HEK293 (cell line): ENCODE data around the gene AK9.

Source experiments
- ZBTB21 ChIP-seq: fragments of 450-650 bp; formaldehyde crosslinking; IDR thresholded peaks from 2 replicates; pipeline ENCODE4 v1.5.1; 2017; ENCODE audit warnings: missing biosample characterization, missing genetic modification characterization
- ZEB2 ChIP-seq: fragments of 450-650 bp; formaldehyde crosslinking; IDR thresholded peaks from 2 replicates; pipeline ENCODE4 v1.5.1; 2016; ENCODE audit warnings: missing biosample characterization, missing genetic modification characterization
- ZFHX2 ChIP-seq: fragments of 450-650 bp; formaldehyde crosslinking; conservative IDR thresholded peaks from 2 replicates; pipeline ENCODE4 v1.5.1; 2016; ENCODE audit warnings: missing biosample characterization, missing genetic modification characterization
- ZFP37 ChIP-seq: fragments of 450-650 bp; formaldehyde crosslinking; IDR thresholded peaks from 2 replicates; pipeline ENCODE4 v1.5.1; 2016; ENCODE audit warnings: missing biosample characterization, missing genetic modification characterization
- ZNF350 ChIP-seq: fragments of 450-650 bp; formaldehyde crosslinking; IDR thresholded peaks from 2 replicates; pipeline ENCODE4 v1.5.0; 2017; ENCODE audit warnings: missing biosample characterization, mild to moderate bottlenecking, missing genetic modification characterization
- ZNF394 ChIP-seq: fragments of 450-650 bp; formaldehyde crosslinking; IDR thresholded peaks from 2 replicates; pipeline ENCODE4 v1.5.1; 2016; ENCODE audit warnings: missing biosample characterization, missing genetic modification characterization, mild to moderate bottlenecking, moderate library complexity, borderline replicate concordance
- ZNF548 ChIP-seq: fragments of 450-650 bp; formaldehyde crosslinking; IDR thresholded peaks from 2 replicates; pipeline ENCODE4 v1.5.1; 2016; ENCODE audit warnings: missing biosample characterization, missing genetic modification characterization
- TF ChIP-seq, protein P1 (sequence below): fragments of 450-650 bp; formaldehyde crosslinking; IDR thresholded peaks from 2 replicates; pipeline ENCODE4 v1.5.1; 2016; ENCODE audit warnings: missing biosample characterization, missing genetic modification characterization
- TF ChIP-seq, protein P2 (sequence below): fragments of 450-650 bp; formaldehyde crosslinking; IDR thresholded peaks from 2 replicates; pipeline ENCODE4 v1.5.1; 2016; ENCODE audit warnings: missing biosample characterization, missing genetic modification characterization

DNA sequence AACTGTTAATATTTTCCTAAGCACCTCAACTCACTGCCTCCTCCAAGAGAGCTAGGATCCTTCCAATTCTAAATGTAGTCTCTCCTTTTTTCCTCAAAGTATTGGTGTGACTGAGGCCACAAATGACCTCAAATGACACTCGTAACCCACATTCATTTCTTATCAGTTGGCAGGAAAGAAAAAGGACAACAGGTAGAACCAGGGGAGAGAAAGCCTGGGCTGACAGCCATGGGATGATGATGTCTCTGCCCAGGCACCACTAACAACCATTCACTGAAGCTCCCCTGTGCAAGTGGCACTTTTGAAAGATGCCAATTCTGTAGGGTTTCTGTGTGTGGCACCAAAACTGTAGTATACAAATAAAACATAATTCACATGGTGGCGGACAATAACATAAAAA is 215.4 kb downstream of the AK9 start:
- TF ChIP-seq ZNF394 (tag by site-specific recombination) = no peak
- TF ChIP-seq, protein P1, sequence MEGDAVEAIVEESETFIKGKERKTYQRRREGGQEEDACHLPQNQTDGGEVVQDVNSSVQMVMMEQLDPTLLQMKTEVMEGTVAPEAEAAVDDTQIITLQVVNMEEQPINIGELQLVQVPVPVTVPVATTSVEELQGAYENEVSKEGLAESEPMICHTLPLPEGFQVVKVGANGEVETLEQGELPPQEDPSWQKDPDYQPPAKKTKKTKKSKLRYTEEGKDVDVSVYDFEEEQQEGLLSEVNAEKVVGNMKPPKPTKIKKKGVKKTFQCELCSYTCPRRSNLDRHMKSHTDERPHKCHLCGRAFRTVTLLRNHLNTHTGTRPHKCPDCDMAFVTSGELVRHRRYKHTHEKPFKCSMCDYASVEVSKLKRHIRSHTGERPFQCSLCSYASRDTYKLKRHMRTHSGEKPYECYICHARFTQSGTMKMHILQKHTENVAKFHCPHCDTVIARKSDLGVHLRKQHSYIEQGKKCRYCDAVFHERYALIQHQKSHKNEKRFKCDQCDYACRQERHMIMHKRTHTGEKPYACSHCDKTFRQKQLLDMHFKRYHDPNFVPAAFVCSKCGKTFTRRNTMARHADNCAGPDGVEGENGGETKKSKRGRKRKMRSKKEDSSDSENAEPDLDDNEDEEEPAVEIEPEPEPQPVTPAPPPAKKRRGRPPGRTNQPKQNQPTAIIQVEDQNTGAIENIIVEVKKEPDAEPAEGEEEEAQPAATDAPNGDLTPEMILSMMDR (tag by site-specific recombination) = no peak
- no peak for TF ChIP-seq ZEB2 (tag by site-specific recombination)
- TF ChIP-seq ZFP37 = no peak
- no peak for TF ChIP-seq ZFHX2
- no peak for TF ChIP-seq ZBTB21 (tag by site-specific recombination)
- no peak for TF ChIP-seq ZNF548 (tag by site-specific recombination)
- no peak for TF ChIP-seq ZNF350 (tag by site-specific recombination)
- TF ChIP-seq, protein P2, sequence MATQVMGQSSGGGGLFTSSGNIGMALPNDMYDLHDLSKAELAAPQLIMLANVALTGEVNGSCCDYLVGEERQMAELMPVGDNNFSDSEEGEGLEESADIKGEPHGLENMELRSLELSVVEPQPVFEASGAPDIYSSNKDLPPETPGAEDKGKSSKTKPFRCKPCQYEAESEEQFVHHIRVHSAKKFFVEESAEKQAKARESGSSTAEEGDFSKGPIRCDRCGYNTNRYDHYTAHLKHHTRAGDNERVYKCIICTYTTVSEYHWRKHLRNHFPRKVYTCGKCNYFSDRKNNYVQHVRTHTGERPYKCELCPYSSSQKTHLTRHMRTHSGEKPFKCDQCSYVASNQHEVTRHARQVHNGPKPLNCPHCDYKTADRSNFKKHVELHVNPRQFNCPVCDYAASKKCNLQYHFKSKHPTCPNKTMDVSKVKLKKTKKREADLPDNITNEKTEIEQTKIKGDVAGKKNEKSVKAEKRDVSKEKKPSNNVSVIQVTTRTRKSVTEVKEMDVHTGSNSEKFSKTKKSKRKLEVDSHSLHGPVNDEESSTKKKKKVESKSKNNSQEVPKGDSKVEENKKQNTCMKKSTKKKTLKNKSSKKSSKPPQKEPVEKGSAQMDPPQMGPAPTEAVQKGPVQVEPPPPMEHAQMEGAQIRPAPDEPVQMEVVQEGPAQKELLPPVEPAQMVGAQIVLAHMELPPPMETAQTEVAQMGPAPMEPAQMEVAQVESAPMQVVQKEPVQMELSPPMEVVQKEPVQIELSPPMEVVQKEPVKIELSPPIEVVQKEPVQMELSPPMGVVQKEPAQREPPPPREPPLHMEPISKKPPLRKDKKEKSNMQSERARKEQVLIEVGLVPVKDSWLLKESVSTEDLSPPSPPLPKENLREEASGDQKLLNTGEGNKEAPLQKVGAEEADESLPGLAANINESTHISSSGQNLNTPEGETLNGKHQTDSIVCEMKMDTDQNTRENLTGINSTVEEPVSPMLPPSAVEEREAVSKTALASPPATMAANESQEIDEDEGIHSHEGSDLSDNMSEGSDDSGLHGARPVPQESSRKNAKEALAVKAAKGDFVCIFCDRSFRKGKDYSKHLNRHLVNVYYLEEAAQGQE (tag by site-specific recombination) = no peak
